Measurements from ENCODE around the gene IL36A. TPM values are rescaled to one million over a fixed set of nuclear protein-coding genes. Genes with fewer than 3 reads are reported as not detected.

Gene IL36A
- polyA plus RNA-seq, 1 of the 3 experiments (the other 2 are of a cell fraction), result not detected

DNA sequence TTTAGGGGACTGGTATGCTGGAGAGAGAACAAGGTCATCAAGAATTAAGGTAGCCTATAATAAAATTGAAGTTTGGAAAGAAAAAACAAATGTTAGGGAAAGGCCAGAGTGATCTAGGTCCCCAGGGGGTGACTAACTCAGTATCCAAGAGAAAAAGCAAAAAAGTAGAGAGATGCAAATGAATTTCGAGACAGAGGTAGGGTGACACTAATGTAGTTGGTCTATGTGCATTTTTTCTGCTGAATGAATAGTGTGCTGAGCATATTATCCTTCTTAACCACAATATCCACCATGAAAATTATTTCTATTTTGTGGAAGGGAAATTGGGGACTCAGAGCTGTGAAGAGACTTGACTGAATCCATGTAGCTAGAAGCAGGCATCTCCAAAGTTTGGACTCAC lies 9.8 kb downstream of the IL36A start:
- H3K36me3 ChIP-seq (replicated peaks in 1 of 2; ENCODE audit: control insufficient read depth in 1 of 2, insufficient read depth in 2 of 2, low read length in 1 of 2), result no peaks in the 10 kb centered on the region
- TF ChIP-seq RCOR1 (IDR thresholded peaks at IDR 0.05; ENCODE audit: low read length) (no peak), RAD21 (IDR thresholded peaks at IDR 0.05; ENCODE audit: low read length) (no peak), ELF1 (IDR thresholded peaks at IDR 0.05) (no peak), FOXM1 (IDR thresholded peaks at IDR 0.05; ENCODE audit: low read depth) (no peak), GATA2 (CRISPR knock-in tag; IDR thresholded peaks at IDR 0.05) (no peak), CHD2 (IDR thresholded peaks at IDR 0.05; ENCODE audit: low read length, partially characterized antibody) (no peak), TEAD4 (IDR thresholded peaks at IDR 0.05; ENCODE audit: borderline replicate concordance, insufficient read depth) (no peak)
- H3K9me2 ChIP-seq, result no peaks in the 10 kb centered on the region
- no peak overlapping the region for H3K4me2 ChIP-seq
- H3K27ac ChIP-seq (ENCODE audit: low read depth in 2 of 2, low read length in 1 of 2), result no peak overlapping the region
- WGBS (ENCODE audit: low lambda C conversion rate), result 4% methylated on average over 1 of the region's 1 CpG
- H3K4me1 ChIP-seq (ENCODE audit: control insufficient read depth in 1 of 2, insufficient read depth in 2 of 2, low read depth in 1 of 2, low read length in 1 of 2), result no peaks in the 10 kb centered on the region
- no peak overlapping the region for H2AFZ ChIP-seq (ENCODE audit: low read depth)
- H3K9me3 ChIP-seq, result no peaks in the 10 kb centered on the region
- CTCF ChIA-PET, result no interaction called here
- H3K27me3 ChIP-seq (ENCODE audit: insufficient read depth), result peaks cover 3% of the 10 kb centered on the region; the same call in 1 of the 2 replicates
- DNase-seq, result no peak
- H3K79me2 ChIP-seq (ENCODE audit: insufficient read depth), result no peaks in the 10 kb centered on the region
- H4K20me1 ChIP-seq (ENCODE audit: insufficient read depth), result no peaks in the 10 kb centered on the region
- no peaks in the 10 kb centered on the region for H3F3A ChIP-seq (replicated peaks; ENCODE audit: insufficient read depth)
- H3K9ac ChIP-seq, result no peak overlapping the region
- POLR2A ChIA-PET, result no interaction called here
- H3K4me3 ChIP-seq (ENCODE audit: low read depth in 2 of 2, low read length in 1 of 2), result no peak overlapping the region

GRCh38 chr2:113015655-113016054 lies 10.4 kb downstream of the IL36A start:
- WGBS (ENCODE audit: low lambda C conversion rate), result 19% methylated on average over 2 of the region's 2 CpGs
- Histone ChIP-seq H3K9me3 (no peaks in the 10 kb centered on the region), H3K36me3 (replicated peaks in 1 of 2; ENCODE audit: control insufficient read depth in 1 of 2, insufficient read depth in 2 of 2, low read length in 1 of 2) (no peaks in the 10 kb centered on the region), H3F3A (replicated peaks; ENCODE audit: insufficient read depth) (no peaks in the 10 kb centered on the region), H3K27me3 (ENCODE audit: insufficient read depth) (peaks cover 6% of the 10 kb centered on the region; the same call in 1 of the 2 replicates), H3K9me2 (no peaks in the 10 kb centered on the region), H3K4me1 (ENCODE audit: control insufficient read depth in 1 of 2, insufficient read depth in 2 of 2, low read depth in 1 of 2, low read length in 1 of 2) (no peaks in the 10 kb centered on the region), H4K20me1 (ENCODE audit: insufficient read depth) (no peaks in the 10 kb centered on the region), H2AFZ (ENCODE audit: low read depth) (no peak overlapping the region), H3K4me3 (ENCODE audit: low read depth in 2 of 2, low read length in 1 of 2) (no peak overlapping the region), H3K27ac (ENCODE audit: low read depth in 2 of 2, low read length in 1 of 2) (no peak overlapping the region), H3K79me2 (ENCODE audit: insufficient read depth) (no peaks in the 10 kb centered on the region), H3K4me2 (no peak overlapping the region), H3K9ac (no peak overlapping the region)
- DNase-seq, result no peak
- TF ChIP-seq MXI1 (IDR thresholded peaks at IDR 0.05; ENCODE audit: low read depth, low read length) (no peak), CHD2 (IDR thresholded peaks at IDR 0.05; ENCODE audit: low read length, partially characterized antibody) (no peak), GABPA (IDR thresholded peaks at IDR 0.05; ENCODE audit: low read depth) (no peak), PBX3 (IDR thresholded peaks at IDR 0.05) (no peak), GATA2 (CRISPR knock-in tag; IDR thresholded peaks at IDR 0.05) (no peak), USF2 (IDR thresholded peaks at IDR 0.05; ENCODE audit: borderline replicate concordance, low read depth, low read length) (no peak), USF1 (IDR thresholded peaks at IDR 0.05; ENCODE audit: borderline replicate concordance, low read depth) (no peak), RAD21 (IDR thresholded peaks at IDR 0.05; ENCODE audit: low read length) (no peak), TAF1 (IDR thresholded peaks at IDR 0.05; ENCODE audit: borderline replicate concordance, low read depth, low read length) (no peak), FOSL2 (IDR thresholded peaks at IDR 0.05; ENCODE audit: borderline replicate concordance, low read depth) (no peak), IRF3 (IDR thresholded peaks at IDR 0.05; ENCODE audit: low read depth, low read length) (no peak)
- TF ChIP-seq, protein P1, sequence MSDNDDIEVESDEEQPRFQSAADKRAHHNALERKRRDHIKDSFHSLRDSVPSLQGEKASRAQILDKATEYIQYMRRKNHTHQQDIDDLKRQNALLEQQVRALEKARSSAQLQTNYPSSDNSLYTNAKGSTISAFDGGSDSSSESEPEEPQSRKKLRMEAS (IDR thresholded peaks at IDR 0.05; ENCODE audit: low read depth), result no peak
- POLR2A ChIA-PET, result no interaction called here
- CTCF ChIA-PET, result no interaction called here
